H9 (cell line): Measurements from ENCODE around the gene NEUROG3. TPM values are rescaled to one million over a fixed set of nuclear protein-coding genes. Genes with fewer than 3 reads are reported as not detected.
A peak's percentile ranks its signal among the peaks of the same experiment; 100 is the strongest.

Experiments
- DNase-seq: peaks from one replicate; pipeline ENCODE4 v3.0.0-alpha.2; 2017
- H2AFZ ChIP-seq: one replicate; pipeline ENCODE4 v1.6.1; 2013; ENCODE audit warnings: mild to moderate bottlenecking, low read length, control low read depth, moderate library complexity
- H2AK5ac ChIP-seq: 2 replicates; pipeline ENCODE4 v1.6.1; 2013; ENCODE audit warnings: low read length, control low read depth, mixed read lengths; ENCODE audit not compliant: insufficient read length
- H2BK120ac ChIP-seq: one replicate; pipeline ENCODE4 v1.6.1; 2013; ENCODE audit warnings: low read depth, mild to moderate bottlenecking, low read length, control low read depth, inconsistent platforms; ENCODE audit not compliant: poor library complexity, severe bottlenecking
- H2BK12ac ChIP-seq: 2 replicates; pipeline ENCODE4 v1.6.1; 2013; ENCODE audit warnings: low read length, control low read depth, mixed read lengths, low read depth; ENCODE audit not compliant: insufficient read length
- H2BK15ac ChIP-seq: 2 replicates; pipeline ENCODE4 v1.6.1; 2013; ENCODE audit warnings: low read depth, low read length, control low read depth
- H2BK20ac ChIP-seq: one replicate; pipeline ENCODE4 v1.6.1; 2013; ENCODE audit warnings: low read depth, mild to moderate bottlenecking, low read length, control low read depth, inconsistent platforms; ENCODE audit not compliant: poor library complexity, severe bottlenecking
- H2BK5ac ChIP-seq: 2 replicates; pipeline ENCODE4 v1.6.1; 2013; ENCODE audit warnings: low read length, control low read depth, mixed read lengths; ENCODE audit not compliant: insufficient read length
- H3K14ac ChIP-seq: 2 replicates; pipeline ENCODE4 v1.6.1; 2013; ENCODE audit warnings: low read length, control low read depth; ENCODE audit not compliant: insufficient read depth
- H3K18ac ChIP-seq: 2 replicates; pipeline ENCODE4 v1.6.1; 2013; ENCODE audit warnings: low read depth, mild to moderate bottlenecking, mixed read lengths, low read length, control low read depth; ENCODE audit not compliant: insufficient read length
- H3K23ac ChIP-seq: 2 replicates; pipeline ENCODE4 v1.6.1; 2013; ENCODE audit warnings: low read length, control low read depth, mixed read lengths, low read depth; ENCODE audit not compliant: insufficient read length
- H3K23me2 ChIP-seq: 2 replicates; pipeline ENCODE4 v1.6.1; 2013; ENCODE audit warnings: low read depth, mild to moderate bottlenecking, mixed read lengths, low read length, control low read depth; ENCODE audit not compliant: insufficient read length, poor library complexity, severe bottlenecking
- H3K27ac ChIP-seq: 2 replicates; pipeline ENCODE4 v1.5.1; 2013; ENCODE audit warnings: low read length, control low read depth, mixed read lengths, low read depth; ENCODE audit not compliant: insufficient read length
- H3K27me3 ChIP-seq: 2 replicates; pipeline ENCODE4 v1.6.1; 2013; ENCODE audit warnings: low read length, control low read depth, inconsistent platforms; ENCODE audit not compliant: insufficient read depth
- H3K4ac ChIP-seq: 2 replicates; pipeline ENCODE4 v1.6.1; 2013; ENCODE audit warnings: low read depth, mild to moderate bottlenecking, control low read depth, inconsistent platforms, low read length, moderate library complexity
- H3K4me1 ChIP-seq: 2 replicates; pipeline ENCODE4 v1.6.1; 2013; ENCODE audit warnings: low read length, control low read depth, inconsistent platforms; ENCODE audit not compliant: insufficient read depth
- H3K4me2 ChIP-seq: 2 replicates; pipeline ENCODE4 v1.6.1; 2013; ENCODE audit warnings: low read length, control low read depth, mixed read lengths; ENCODE audit not compliant: insufficient read length, insufficient read depth
- H3K56ac ChIP-seq: 2 replicates; pipeline ENCODE4 v1.6.1; 2013; ENCODE audit warnings: low read depth, mild to moderate bottlenecking, mixed read lengths, low read length, control low read depth; ENCODE audit not compliant: insufficient read length
- H3K79me1 ChIP-seq: 2 replicates; pipeline ENCODE4 v1.6.1; 2013; ENCODE audit warnings: low read depth, mild to moderate bottlenecking, moderate library complexity, low read length, control low read depth, inconsistent platforms; ENCODE audit not compliant: insufficient read depth, poor library complexity, severe bottlenecking
- H3K79me2 ChIP-seq: 2 replicates; pipeline ENCODE4 v1.6.1; 2013; ENCODE audit warnings: low read length, control low read depth, inconsistent platforms; ENCODE audit not compliant: insufficient read depth
- H3K9ac ChIP-seq: 2 replicates; pipeline ENCODE4 v1.6.1; 2013; ENCODE audit warnings: low read length, control low read depth, mixed read lengths; ENCODE audit not compliant: insufficient read length; ENCODE audit errors: extremely low read depth
- H3K9me3 ChIP-seq: one replicate; pipeline ENCODE4 v1.6.1; 2013; ENCODE audit warnings: low read depth, low read length, inconsistent platforms; ENCODE audit not compliant: control insufficient read depth
- H3T11ph ChIP-seq: one replicate; pipeline ENCODE4 v1.6.1; 2013; ENCODE audit warnings: mild to moderate bottlenecking, low read length, control low read depth, inconsistent platforms
- H4K20me1 ChIP-seq: one replicate; pipeline ENCODE4 v1.6.1; 2013; ENCODE audit not compliant: control insufficient read depth, insufficient read length, insufficient read depth
- H4K5ac ChIP-seq: 2 replicates; pipeline ENCODE4 v1.6.1; 2013; ENCODE audit warnings: low read depth, mild to moderate bottlenecking, mixed read lengths, low read length, control low read depth; ENCODE audit not compliant: insufficient read length
- H4K8ac ChIP-seq: replicated peaks from 2 replicates; pipeline ENCODE4 v1.6.1; 2013; ENCODE audit warnings: low read length, control low read depth, mixed read lengths, low read depth; ENCODE audit not compliant: insufficient read length
- H4K91ac ChIP-seq: 2 replicates; pipeline ENCODE4 v1.6.1; 2013; ENCODE audit warnings: low read depth, mild to moderate bottlenecking, moderate library complexity, mixed read lengths, low read length, control low read depth; ENCODE audit not compliant: insufficient read length
- H3K27ac Mint-ChIP-seq, 3 experiments: 2 replicates in 2 of 3; 3 replicates in 1 of 3; pipeline ENCODE4 v1.8.0; 2020 to 2021; ENCODE audit warnings: mixed read lengths in 3 of 3, mild to moderate bottlenecking in 1 of 3, moderate library complexity in 1 of 3
- H3K27me3 Mint-ChIP-seq: 2 replicates; pipeline ENCODE4 v1.8.0; 2021; ENCODE audit warnings: low read depth, mild to moderate bottlenecking, moderate library complexity, mixed read lengths
- H3K36me3 Mint-ChIP-seq, 3 experiments: 2 replicates in 2 of 3; 3 replicates in 1 of 3; pipeline ENCODE4 v1.8.0; 2020 to 2021; ENCODE audit warnings: low read depth in 3 of 3, mixed read lengths in 3 of 3; ENCODE audit not compliant: insufficient read depth in 1 of 3
- H3K4me1 Mint-ChIP-seq, 2 experiments: 2 replicates each; pipeline ENCODE4 v1.8.0; 2020; ENCODE audit warnings: mixed read lengths in 2 of 2
- H3K4me3 Mint-ChIP-seq, 2 experiments: 2 replicates in 1 of 2; 3 replicates in 1 of 2; pipeline ENCODE4 v1.8.0; 2020 to 2021; ENCODE audit warnings: mild to moderate bottlenecking in 2 of 2, mixed read lengths in 2 of 2, moderate library complexity in 1 of 2
- H3K9me3 Mint-ChIP-seq, 2 experiments: 2 replicates in 1 of 2; 3 replicates in 1 of 2; pipeline ENCODE4 v1.8.0; 2020; ENCODE audit warnings: mild to moderate bottlenecking in 2 of 2, mixed read lengths in 2 of 2, moderate library complexity in 1 of 2
- CTCF ChIP-seq: fragments of 200-600 bp; sonication (generic); conservative IDR thresholded peaks from 3 replicates; pipeline ENCODE4 v1.8.0; 2021; ENCODE audit warnings: antibody characterized with exemption, mild to moderate bottlenecking
- WGBS: extraction: QIAGEN DNeasy Blood & Tissue Kit; methylation state at CpG from one replicate; pipeline ENCODE4 v1.1.7; 2013; ENCODE audit warnings: missing lambda C conversion rate, low lambda C conversion rate, mixed read lengths; ENCODE audit not compliant: insufficient read length; ENCODE audit errors: extremely low coverage; 5-methylcytosine and 5-hydroxymethylcytosine counted together
- total RNA-seq: library from RNA; stranded (reverse); gene quantifications from 2 replicates; pipeline ENCODE4 v1.2.1, GENCODE V29; 2021

The NEUROG3 gene
- total RNA-seq, 1 experiment from 2014 or later = not detected

- Histone ChIP-seq H3K4me1 (peaks cover 7% of the 10 kb centered on the region; the same call in 1 of the 2 replicates), H4K20me1 (no peaks in the 10 kb centered on the region), H3K27ac (no peak overlapping the region), H2BK12ac (no peak overlapping the region), H3K18ac (no peak overlapping the region), H3K56ac (no peak overlapping the region), H4K91ac (no peak overlapping the region), H3K79me1 (no peaks in the 10 kb centered on the region), H2BK20ac (no peak overlapping the region), H3K9me3 (no peaks in the 10 kb centered on the region), H4K5ac (no peak overlapping the region), H3K79me2 (no peaks in the 10 kb centered on the region), H3K9ac (no peak overlapping the region), H2BK15ac (no peak overlapping the region), H3K23me2 (peaks cover 21% of the 10 kb centered on the region), H3K4me2 (peak overlapping the region; percentile 76), H4K8ac (no peak overlapping the region), H2AK5ac (no peak overlapping the region), H3K27me3 (peaks cover 63% of the 10 kb centered on the region), H3K4ac (no peak overlapping the region), H2BK120ac (no peak overlapping the region), H3T11ph (no peak overlapping the region), H2BK5ac (no peak overlapping the region), H2AFZ (no peak overlapping the region), H3K23ac (no peak overlapping the region), H3K14ac (no peak overlapping the region)
- H3K27me3 Mint-ChIP-seq = no peaks in the 10 kb centered on the region; the same call in none of the 2 replicates
- peak overlapping the region in 1 of 2 experiments; percentile 78; a peak in 2 of 5 replicates for H3K4me3 Mint-ChIP-seq
- peaks cover 40 to 48% of the 10 kb centered on the region in 2 experiments for H3K4me1 Mint-ChIP-seq
- H3K27ac Mint-ChIP-seq = no peak overlapping the region; a peak in 1 of 7 replicates
- WGBS = no CpG with 5 or more reads among the region's 15 CpGs
- H3K9me3 Mint-ChIP-seq = no peaks in the 10 kb centered on the region; a peak in 1 of 5 replicates
- DNase-seq = peak; percentile 83
- H3K36me3 Mint-ChIP-seq = no peaks in the 10 kb centered on the region; a peak in 1 of 7 replicates
- TF ChIP-seq CTCF = no peak
Measured at GRCh38 chr10:69567920-69568319, 5.3 kb downstream of the NEUROG3 start.
